Activated B cell treated with CpG ODN at 0.5 μM for 24 hours (primary cell): ENCODE measurements around the gene SMG7. TPM values are rescaled to one million over a fixed set of nuclear protein-coding genes. Genes with fewer than 3 reads are reported as not detected.

Experiments used
- ATAC-seq: fragments of 200-7000 bp; cut with Tn5 transposase; one replicate; pipeline ENCODE4 v1.10.0; 2021; ENCODE audit warnings: low read depth, mild to moderate bottlenecking, moderate library complexity
- CTCF ChIA-PET: fragments of 350-600 bp; sonication (Branson Sonifier 250); formaldehyde crosslinking; loops from one replicate; lab custom pipeline; 2021; ENCODE audit warnings: antibody characterized with exemption; lab: Charles Lee
- POLR2A ChIA-PET: fragments of 350-600 bp; sonication (Branson Sonifier 250); formaldehyde crosslinking; loops from one replicate; lab custom pipeline; 2021; ENCODE audit warnings: antibody characterized with exemption; lab: Charles Lee
- DNase-seq: peaks from one replicate; pipeline ENCODE4 v3.0.0; 2022
- H3K27ac Mint-ChIP-seq: one replicate; pipeline ENCODE4 v1.8.0; 2020; ENCODE audit warnings: mixed read lengths
- H3K27me3 Mint-ChIP-seq: one replicate; pipeline ENCODE4 v1.8.0; 2021; ENCODE audit warnings: mixed read lengths
- H3K36me3 Mint-ChIP-seq: one replicate; pipeline ENCODE4 v1.8.0; 2021; ENCODE audit warnings: low read depth, mixed read lengths
- H3K4me1 Mint-ChIP-seq: one replicate; pipeline ENCODE4 v1.8.0; 2021; ENCODE audit warnings: mixed read lengths
- H3K4me3 Mint-ChIP-seq: one replicate; pipeline ENCODE4 v1.8.0; 2020; ENCODE audit warnings: mild to moderate bottlenecking, mixed read lengths
- H3K9me3 Mint-ChIP-seq: one replicate; pipeline ENCODE4 v1.8.0; 2020; ENCODE audit warnings: mixed read lengths
- intact Hi-C: fragments of 100-400 bp; cut with micrococcal nuclease; formaldehyde crosslinking; loops from one replicate; pipeline ENCODE4 v1.15.1; 2024
- total RNA-seq: library from RNA; stranded (reverse); gene quantifications from 2 replicates; pipeline ENCODE4 v1.2.3, GENCODE V29; 2022
- TF ChIP-seq, protein P1 (sequence below): fragments of 200-600 bp; IDR thresholded peaks from one replicate; pipeline ENCODE4 v1.8.0; 2022; ENCODE audit warnings: antibody characterized with exemption, mild to moderate bottlenecking

Gene SMG7
- total RNA-seq, 1 donor from 2014 or later: 83.5 TPM

DNA sequence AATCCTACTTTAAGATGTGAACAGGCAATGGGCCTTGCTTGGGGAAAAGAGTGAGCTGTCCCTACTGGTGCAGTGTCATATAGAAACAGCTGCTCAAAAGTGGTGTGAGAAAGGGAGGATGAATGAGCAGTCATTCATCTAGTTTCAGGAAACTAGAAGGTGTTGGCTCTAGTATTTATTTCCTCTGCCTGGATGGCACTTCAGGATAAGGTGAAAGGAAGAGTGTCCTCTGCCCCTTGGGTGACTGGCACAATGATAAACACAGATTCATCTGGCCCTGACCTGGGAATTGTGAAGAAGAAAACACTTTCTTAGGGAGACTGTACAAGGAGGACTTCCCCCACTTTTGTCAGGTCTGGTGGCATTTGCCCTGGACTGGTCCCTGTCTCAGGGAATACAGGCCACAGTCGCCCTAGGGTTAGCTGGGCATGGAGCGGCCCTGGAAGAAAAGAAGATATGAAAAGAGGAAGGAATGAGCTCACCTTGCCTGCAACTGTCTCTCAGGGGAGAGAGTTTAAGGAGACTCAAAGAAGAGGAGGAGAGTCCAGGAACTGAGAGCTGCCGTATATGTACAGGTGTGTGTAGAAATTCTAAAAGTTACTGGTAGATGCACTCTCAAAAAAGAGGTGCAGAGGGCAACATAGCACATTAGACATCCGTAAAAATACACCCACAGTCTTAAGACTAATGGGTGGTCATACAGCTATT lies 40.3 kb upstream of the SMG7 start:
- Mint-ChIP-seq H3K27ac (no peak overlapping the region), H3K36me3 (no peaks in the 10 kb centered on the region), H3K9me3 (no peaks in the 10 kb centered on the region), H3K27me3 (peaks cover 31% of the 10 kb centered on the region), H3K4me1 (no peaks in the 10 kb centered on the region), H3K4me3 (no peak overlapping the region)
- intact Hi-C loops: no loop called here
- DNase-seq (no peak), ATAC-seq (no peak)
- POLR2A ChIA-PET: no interaction called here
- TF ChIP-seq, protein P1, sequence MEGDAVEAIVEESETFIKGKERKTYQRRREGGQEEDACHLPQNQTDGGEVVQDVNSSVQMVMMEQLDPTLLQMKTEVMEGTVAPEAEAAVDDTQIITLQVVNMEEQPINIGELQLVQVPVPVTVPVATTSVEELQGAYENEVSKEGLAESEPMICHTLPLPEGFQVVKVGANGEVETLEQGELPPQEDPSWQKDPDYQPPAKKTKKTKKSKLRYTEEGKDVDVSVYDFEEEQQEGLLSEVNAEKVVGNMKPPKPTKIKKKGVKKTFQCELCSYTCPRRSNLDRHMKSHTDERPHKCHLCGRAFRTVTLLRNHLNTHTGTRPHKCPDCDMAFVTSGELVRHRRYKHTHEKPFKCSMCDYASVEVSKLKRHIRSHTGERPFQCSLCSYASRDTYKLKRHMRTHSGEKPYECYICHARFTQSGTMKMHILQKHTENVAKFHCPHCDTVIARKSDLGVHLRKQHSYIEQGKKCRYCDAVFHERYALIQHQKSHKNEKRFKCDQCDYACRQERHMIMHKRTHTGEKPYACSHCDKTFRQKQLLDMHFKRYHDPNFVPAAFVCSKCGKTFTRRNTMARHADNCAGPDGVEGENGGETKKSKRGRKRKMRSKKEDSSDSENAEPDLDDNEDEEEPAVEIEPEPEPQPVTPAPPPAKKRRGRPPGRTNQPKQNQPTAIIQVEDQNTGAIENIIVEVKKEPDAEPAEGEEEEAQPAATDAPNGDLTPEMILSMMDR: no peak
- CTCF ChIA-PET: no interaction called here

DNA sequence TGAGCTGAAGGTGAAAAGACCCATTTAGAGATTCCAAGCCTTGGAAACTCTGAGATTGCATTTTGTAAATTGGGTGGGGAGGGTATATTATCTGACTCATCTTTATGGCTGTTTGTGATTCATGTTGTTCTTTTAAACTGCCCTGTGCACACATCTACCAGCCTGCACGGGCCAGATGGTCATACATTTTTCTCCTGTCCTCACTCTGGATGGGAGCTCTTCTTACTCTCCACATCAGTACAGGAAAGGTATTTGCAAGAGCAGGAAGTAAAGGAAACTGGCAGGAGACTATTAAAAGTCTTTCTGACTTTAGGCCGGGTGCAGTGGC lies 39.8 kb upstream of the SMG7 start:
- H3K36me3 Mint-ChIP-seq: no peaks in the 10 kb centered on the region
- ChIA-PET POLR2A (no interaction called here), CTCF (no interaction called here)
- H3K4me3 Mint-ChIP-seq: no peak overlapping the region
- no peak overlapping the region for H3K27ac Mint-ChIP-seq
- no peak for DNase-seq
- H3K4me1 Mint-ChIP-seq: no peaks in the 10 kb centered on the region
- peaks cover 31% of the 10 kb centered on the region for H3K27me3 Mint-ChIP-seq
- TF ChIP-seq, protein P1: no peak
- no peak for ATAC-seq
- no peaks in the 10 kb centered on the region for H3K9me3 Mint-ChIP-seq
- intact Hi-C loops: no loop called here

DNA sequence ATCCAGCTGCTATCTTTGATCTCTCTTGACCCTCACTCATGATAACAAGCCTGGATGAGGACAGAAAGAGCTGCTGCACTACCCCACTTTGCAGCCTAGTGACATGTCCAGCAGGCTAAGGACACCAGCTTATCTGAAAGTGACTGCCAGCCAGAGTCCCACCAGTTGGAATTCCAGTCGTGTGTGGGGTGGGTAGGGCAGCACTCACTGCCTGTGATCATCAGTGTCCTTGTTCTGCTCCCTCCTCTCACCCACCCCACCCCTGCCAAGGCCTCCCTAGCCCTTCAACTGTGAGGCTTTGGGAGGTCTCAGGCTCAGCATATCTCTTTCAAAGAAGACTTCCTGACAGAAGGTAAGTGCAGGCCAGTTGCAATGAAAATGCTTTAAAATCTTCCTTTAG lies 38.6 kb upstream of the SMG7 start:
- ChIA-PET CTCF (no interaction called here), POLR2A (no interaction called here)
- TF ChIP-seq, protein P1: no peak
- intact Hi-C loops: no loop called here
- no peak for DNase-seq
- ATAC-seq: no peak
- Mint-ChIP-seq H3K27ac (no peak overlapping the region), H3K4me3 (no peak overlapping the region), H3K4me1 (no peaks in the 10 kb centered on the region), H3K27me3 (peaks cover 36% of the 10 kb centered on the region), H3K36me3 (no peaks in the 10 kb centered on the region), H3K9me3 (no peaks in the 10 kb centered on the region)

DNA sequence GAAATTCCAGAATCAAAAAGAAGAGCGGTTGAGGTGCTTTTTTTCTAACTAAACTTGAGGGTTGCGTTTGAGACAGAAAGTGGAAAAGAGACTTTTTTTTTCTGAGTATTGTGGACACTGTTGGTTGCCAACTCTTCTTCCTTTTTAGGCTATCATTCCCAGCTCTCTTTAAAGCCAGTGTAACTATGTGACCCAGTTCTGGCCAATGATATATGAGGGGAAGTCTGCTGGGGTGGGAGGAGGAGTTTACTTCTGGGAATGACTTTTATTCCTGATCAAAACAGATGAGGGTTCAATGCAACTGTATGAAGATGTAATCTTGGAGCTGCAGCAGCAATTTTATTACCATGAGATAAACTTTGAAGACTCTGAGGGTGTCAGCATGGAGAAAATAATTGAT lies 36.8 kb upstream of the SMG7 start:
- TF ChIP-seq, protein P1: no peak
- intact Hi-C loops: no loop called here
- no peaks in the 10 kb centered on the region for H3K36me3 Mint-ChIP-seq
- ChIA-PET POLR2A (no interaction called here), CTCF (no interaction called here)
- H3K4me1 Mint-ChIP-seq: no peaks in the 10 kb centered on the region
- no peaks in the 10 kb centered on the region for H3K9me3 Mint-ChIP-seq
- ATAC-seq: no peak
- peaks cover 24% of the 10 kb centered on the region for H3K27me3 Mint-ChIP-seq
- H3K4me3 Mint-ChIP-seq: no peak overlapping the region
- no peak for DNase-seq
- no peak overlapping the region for H3K27ac Mint-ChIP-seq

DNA sequence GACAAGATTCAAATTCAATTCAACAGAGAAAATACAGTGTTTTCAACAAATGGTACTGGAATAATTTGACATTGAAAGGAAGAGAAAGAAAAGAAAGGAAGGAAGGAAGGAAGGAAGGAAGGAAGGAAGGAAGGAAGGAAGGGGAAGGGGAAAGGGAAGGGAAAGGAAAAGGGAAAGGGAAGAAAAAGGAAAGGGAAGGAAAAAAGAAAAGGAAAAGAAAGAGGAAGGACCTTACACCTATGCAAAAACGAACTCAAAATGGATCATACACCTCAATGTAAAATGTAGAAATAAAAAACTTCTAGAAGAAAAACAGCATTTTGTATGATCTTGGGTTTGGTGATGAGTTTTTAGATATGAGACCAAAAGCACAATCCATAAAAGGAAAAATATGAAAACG lies 34.2 kb upstream of the SMG7 start:
- H3K4me3 Mint-ChIP-seq: no peak overlapping the region
- H3K36me3 Mint-ChIP-seq: no peaks in the 10 kb centered on the region
- no peak overlapping the region for H3K27ac Mint-ChIP-seq
- TF ChIP-seq, protein P1: no peak
- no peak for ATAC-seq
- H3K27me3 Mint-ChIP-seq: peaks cover 14% of the 10 kb centered on the region
- no peak for DNase-seq
- H3K9me3 Mint-ChIP-seq: no peaks in the 10 kb centered on the region
- POLR2A ChIA-PET: no interaction called here
- intact Hi-C loops: no loop called here
- CTCF ChIA-PET: no interaction called here
- H3K4me1 Mint-ChIP-seq: no peaks in the 10 kb centered on the region
